T-helper 1 cell treated with Interleukin-12 subunit alpha and Interleukin-12 subunit beta and Interleukin-4 antibody, amounts not matched to agents 30 μg/mL and 1 μg/mL, for 36 hours (primary cell): Measurements from ENCODE around the gene TDRD15.
"Not testable (repeated sequence)": the region's sequence is repeated elsewhere in the genome, so short reads cannot be mapped to it uniquely, and the experiment has no call there.

Experiments
- H3K27ac Mint-ChIP-seq: one replicate; pipeline ENCODE4 v1.8.0; 2021; ENCODE audit warnings: mild to moderate bottlenecking, mixed read lengths
- H3K27me3 Mint-ChIP-seq: one replicate; pipeline ENCODE4 v1.8.0; 2021; ENCODE audit warnings: low read depth, mixed read lengths
- H3K36me3 Mint-ChIP-seq: one replicate; pipeline ENCODE4 v1.8.0; 2021; ENCODE audit warnings: low read depth, mixed read lengths
- H3K4me1 Mint-ChIP-seq: one replicate; pipeline ENCODE4 v1.8.0; 2021; ENCODE audit warnings: low read depth, mixed read lengths
- H3K4me3 Mint-ChIP-seq: one replicate; pipeline ENCODE4 v1.8.0; 2021; ENCODE audit warnings: mild to moderate bottlenecking, moderate library complexity, mixed read lengths
- H3K9me3 Mint-ChIP-seq: one replicate; pipeline ENCODE4 v1.8.0; 2021; ENCODE audit warnings: mixed read lengths

The TDRD15 gene

DNA sequence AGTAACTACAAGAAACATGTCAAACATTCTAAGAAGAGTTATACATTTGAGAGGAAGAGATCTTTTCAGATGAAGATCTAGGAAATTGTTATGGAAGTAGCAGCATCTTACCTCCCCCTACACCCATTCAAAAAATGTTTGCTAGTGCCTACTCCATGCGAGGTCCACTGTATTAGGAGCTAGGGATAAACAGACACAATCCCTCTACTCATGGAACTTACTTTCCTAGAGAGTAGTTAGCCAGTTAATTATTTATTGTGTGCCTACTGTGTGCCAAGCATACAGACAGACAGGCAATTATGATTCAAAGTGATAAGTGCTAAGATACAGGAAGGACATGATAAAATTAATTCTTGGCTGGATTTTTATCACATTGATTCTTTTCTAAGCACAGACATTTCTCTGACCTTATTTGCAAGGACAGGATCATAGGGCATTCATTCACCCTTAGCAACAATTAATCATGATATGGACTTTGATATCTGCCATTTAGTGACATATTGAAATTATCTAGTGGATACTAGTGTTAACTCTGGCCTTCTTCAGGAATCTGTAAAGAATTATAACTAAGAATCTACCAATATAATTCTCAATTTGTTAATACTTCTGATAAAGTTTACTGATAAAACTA, 19.6 kb upstream of the TDRD15 start:
- no peak overlapping the region for H3K27ac Mint-ChIP-seq
- H3K27me3 Mint-ChIP-seq, result peaks cover 3% of the 10 kb centered on the region
- H3K36me3 Mint-ChIP-seq, result no peaks in the 10 kb centered on the region
- no peaks in the 10 kb centered on the region for H3K9me3 Mint-ChIP-seq
- no peak overlapping the region for H3K4me3 Mint-ChIP-seq
- no peaks in the 10 kb centered on the region for H3K4me1 Mint-ChIP-seq

DNA sequence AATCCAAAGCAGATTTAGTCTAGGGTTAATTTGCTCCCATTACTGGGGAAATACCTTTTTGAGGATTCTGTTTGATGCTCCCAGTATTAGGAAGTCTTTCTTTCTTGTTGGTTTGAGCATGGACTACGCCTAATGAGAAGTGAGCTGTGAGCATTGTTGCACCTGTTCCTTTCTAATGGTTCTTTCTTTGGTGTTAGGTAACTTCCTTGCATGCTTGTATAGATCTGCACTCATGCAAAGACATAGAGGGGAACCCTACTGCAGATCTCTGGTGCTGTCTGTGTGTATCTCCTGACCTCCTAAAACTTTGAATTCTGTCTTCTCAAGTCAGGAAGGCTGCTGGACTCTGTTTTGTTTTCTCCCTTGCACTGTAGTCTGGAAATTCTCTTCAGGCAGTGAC, 12.8 kb upstream of the TDRD15 start:
- H3K4me3 Mint-ChIP-seq, result no peak overlapping the region
- no peak overlapping the region for H3K27ac Mint-ChIP-seq
- H3K9me3 Mint-ChIP-seq, result no peaks in the 10 kb centered on the region
- H3K4me1 Mint-ChIP-seq, result no peaks in the 10 kb centered on the region
- H3K27me3 Mint-ChIP-seq, result peaks cover 9% of the 10 kb centered on the region
- no peaks in the 10 kb centered on the region for H3K36me3 Mint-ChIP-seq

DNA sequence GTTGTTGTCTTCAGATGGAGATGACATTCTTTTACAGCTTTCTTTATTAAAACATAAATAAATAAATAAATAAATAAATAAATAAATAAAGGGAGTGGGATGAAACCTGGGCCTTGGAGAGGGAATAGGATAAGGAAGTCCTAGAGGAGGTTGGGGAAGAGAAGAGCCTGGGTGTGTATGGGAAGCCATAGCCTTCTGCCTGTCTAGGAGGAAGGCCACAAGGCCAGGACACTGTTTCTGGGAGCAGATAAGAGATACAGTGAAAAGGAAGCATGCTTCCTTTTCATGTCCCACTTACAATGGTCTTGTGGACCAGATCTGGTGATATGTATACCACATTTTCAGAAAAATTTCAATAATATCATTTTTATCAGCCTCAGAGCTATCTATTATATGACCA, 6.1 kb upstream of the TDRD15 start:
- H3K27ac Mint-ChIP-seq, result no peak overlapping the region
- H3K27me3 Mint-ChIP-seq, result peaks cover 12% of the 10 kb centered on the region
- no peaks in the 10 kb centered on the region for H3K9me3 Mint-ChIP-seq
- no peaks in the 10 kb centered on the region for H3K4me1 Mint-ChIP-seq
- H3K4me3 Mint-ChIP-seq, result no peak overlapping the region
- no peaks in the 10 kb centered on the region for H3K36me3 Mint-ChIP-seq

DNA sequence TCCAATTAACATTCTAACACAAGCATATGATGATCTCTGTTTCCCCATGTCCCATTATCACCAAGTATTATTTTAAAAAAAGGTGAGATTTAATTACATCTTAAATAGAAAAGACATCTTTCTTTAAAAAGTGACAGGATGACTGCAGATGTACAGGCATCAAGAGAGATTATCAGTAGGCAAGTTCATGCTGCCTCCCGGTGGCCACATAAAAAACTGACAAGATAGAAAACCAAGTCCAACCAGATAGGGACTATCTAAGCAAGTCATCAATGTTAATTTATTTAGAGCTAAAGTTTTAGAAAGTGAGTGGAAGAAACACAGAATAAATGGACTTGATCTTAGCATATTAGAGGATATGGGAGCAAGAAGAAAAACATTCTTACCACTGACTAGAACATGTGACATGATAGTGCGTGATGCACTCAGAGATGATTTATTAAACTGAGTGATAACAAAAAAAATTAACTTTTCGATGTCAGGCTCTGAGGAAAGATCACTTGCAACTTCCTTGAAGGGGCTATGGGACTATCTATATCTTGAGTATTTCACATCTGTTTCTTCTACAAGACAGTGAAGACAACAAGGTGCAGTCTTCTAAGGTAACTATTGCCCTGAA, 5.4 kb upstream of the TDRD15 start:
- Mint-ChIP-seq H3K9me3 (no peaks in the 10 kb centered on the region), H3K4me1 (no peaks in the 10 kb centered on the region), H3K36me3 (no peaks in the 10 kb centered on the region), H3K27me3 (peaks cover 10% of the 10 kb centered on the region), H3K4me3 (no peak overlapping the region), H3K27ac (no peak overlapping the region)

DNA sequence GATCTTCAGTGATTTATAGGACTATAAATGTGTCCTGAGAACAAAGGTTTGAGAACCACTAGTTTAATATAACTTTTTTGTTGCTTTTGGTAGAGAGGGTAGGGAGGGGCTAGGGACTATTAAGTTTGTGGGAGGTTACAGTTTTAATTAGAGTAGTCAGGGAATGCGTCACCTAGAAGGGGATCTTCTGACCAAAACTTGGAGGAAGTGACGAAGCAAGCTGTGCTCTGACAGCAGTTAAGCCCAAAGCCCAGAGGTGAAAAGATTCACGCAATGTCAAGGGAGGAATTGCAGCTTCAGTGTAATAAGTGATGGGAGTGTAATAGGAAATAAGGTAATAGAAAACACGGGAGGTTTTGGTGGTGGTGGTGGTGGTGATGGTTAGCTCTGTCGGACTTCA, 8.1 kb downstream of the TDRD15 start:
- no peaks in the 10 kb centered on the region for H3K27me3 Mint-ChIP-seq
- H3K36me3 Mint-ChIP-seq, result no peaks in the 10 kb centered on the region
- H3K4me3 Mint-ChIP-seq, result no peak overlapping the region
- H3K27ac Mint-ChIP-seq, result no peak overlapping the region
- H3K4me1 Mint-ChIP-seq, result no peaks in the 10 kb centered on the region
- H3K9me3 Mint-ChIP-seq, result no peaks in the 10 kb centered on the region

DNA sequence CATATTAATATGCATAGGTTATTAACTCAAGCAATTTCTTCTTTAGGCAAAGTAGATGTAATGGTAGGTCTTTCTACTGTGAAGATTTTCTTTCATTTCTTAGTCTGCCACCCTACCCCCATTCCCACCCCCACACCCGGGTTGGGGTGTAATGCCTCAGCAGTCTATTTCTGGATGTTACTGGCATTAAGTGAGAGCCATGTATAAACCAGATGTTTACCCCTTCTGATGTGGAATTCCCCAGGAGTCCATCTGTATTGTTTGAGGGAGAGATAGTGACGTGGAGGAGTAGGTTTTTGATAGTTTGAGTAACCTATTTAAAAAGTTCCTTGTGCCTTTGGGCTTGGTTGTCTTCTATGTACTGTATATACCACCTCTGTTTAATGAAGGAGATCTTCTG, 11.8 kb downstream of the TDRD15 start:
- Mint-ChIP-seq H3K4me3 (no peak overlapping the region), H3K36me3 (no peaks in the 10 kb centered on the region), H3K27ac (no peak overlapping the region), H3K27me3 (no peaks in the 10 kb centered on the region), H3K4me1 (no peaks in the 10 kb centered on the region), H3K9me3 (no peaks in the 10 kb centered on the region)

DNA sequence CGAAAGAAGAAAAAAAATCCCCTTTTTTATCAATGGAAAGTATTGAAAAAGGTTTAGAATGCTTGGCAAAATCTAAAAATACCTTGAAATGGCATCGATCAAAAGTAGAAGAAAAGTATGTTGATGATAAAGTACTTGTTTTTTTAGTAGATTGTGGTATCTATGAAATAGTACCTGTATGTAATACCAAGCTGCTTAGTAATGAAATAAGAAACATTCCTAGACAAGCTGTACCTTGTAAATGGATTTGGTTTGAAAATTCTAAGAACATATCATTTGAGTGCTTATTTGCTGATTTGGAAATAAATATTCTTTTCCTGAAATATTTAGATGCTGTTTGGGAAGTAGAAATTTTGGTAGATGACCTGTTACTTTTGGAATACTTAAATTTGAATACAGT, 18.4 kb downstream of the TDRD15 start:
- no peaks in the 10 kb centered on the region for H3K4me1 Mint-ChIP-seq
- no peaks in the 10 kb centered on the region for H3K36me3 Mint-ChIP-seq
- H3K27ac Mint-ChIP-seq, result no peak overlapping the region
- H3K27me3 Mint-ChIP-seq, result no peaks in the 10 kb centered on the region
- no peak overlapping the region for H3K4me3 Mint-ChIP-seq
- no peaks in the 10 kb centered on the region for H3K9me3 Mint-ChIP-seq

DNA sequence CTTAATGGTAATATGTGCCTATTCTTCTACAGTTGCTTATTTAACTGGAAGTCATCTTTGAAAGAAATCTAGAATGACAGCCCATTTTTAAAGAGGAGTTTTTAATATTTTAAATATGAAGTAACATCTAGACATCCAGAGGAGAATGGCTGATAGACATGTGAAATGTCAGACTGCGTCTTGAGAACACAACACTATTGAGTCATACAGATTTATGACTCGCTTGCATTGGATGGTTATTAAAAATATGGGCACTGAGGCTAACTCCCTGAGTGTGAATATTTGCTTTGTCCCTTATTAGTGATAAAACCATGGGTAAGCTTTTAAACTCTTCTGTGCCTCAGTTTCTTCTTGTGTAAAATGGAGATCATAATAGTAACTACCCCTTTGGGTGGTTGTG, 22.9 kb downstream of the TDRD15 start:
- H3K27me3 Mint-ChIP-seq, result no peaks in the 10 kb centered on the region
- H3K4me3 Mint-ChIP-seq, result no peak overlapping the region
- no peak overlapping the region for H3K27ac Mint-ChIP-seq
- no peaks in the 10 kb centered on the region for H3K4me1 Mint-ChIP-seq
- H3K36me3 Mint-ChIP-seq, result no peaks in the 10 kb centered on the region
- no peaks in the 10 kb centered on the region for H3K9me3 Mint-ChIP-seq

DNA sequence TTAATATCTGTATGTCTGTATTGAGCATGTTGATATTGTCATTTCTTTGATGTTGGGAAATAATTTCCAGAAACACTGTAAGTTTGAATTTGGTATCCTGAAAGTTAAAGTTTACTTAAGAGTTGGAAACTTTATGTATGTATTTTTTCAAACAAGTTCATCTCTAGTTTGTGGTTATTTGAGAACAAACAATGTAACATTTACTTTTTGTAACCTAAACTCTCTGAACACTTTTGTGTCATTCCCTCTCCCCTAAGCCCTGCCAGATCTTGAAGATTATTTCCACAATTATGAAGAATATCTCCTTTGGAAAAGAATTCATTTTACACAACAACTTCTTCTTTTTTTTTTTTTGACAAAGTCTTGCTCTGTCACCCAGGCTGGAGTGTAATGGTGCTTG, 24.9 kb downstream of the TDRD15 start:
- no peaks in the 10 kb centered on the region for H3K36me3 Mint-ChIP-seq
- no peak overlapping the region for H3K27ac Mint-ChIP-seq
- no peaks in the 10 kb centered on the region for H3K9me3 Mint-ChIP-seq
- H3K27me3 Mint-ChIP-seq, result no peaks in the 10 kb centered on the region
- H3K4me3 Mint-ChIP-seq, result no peak overlapping the region
- H3K4me1 Mint-ChIP-seq, result no peaks in the 10 kb centered on the region

DNA sequence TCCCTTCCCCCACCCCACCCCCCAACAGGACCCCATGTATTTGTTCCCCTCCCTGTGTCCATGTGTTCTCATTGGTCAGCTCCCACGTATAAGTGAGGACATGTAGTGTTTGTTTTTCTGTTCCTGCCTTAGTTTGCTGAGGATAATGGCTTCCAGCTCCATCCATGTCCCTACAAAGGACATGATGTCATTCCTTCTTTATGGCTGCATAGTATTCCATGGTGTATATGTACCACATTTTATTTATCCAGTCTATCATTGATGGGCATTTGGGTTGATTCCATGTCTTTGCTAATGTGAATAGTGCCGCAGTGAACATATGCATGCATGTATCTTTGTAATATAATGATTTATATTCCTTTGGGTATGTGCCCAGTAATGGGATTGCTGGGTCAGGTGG, 27.5 kb downstream of the TDRD15 start:
- H3K4me1 Mint-ChIP-seq, H3K4me3 Mint-ChIP-seq, H3K27ac Mint-ChIP-seq, H3K9me3 Mint-ChIP-seq, H3K36me3 Mint-ChIP-seq, H3K27me3 Mint-ChIP-seq: not testable (repeated sequence)

DNA sequence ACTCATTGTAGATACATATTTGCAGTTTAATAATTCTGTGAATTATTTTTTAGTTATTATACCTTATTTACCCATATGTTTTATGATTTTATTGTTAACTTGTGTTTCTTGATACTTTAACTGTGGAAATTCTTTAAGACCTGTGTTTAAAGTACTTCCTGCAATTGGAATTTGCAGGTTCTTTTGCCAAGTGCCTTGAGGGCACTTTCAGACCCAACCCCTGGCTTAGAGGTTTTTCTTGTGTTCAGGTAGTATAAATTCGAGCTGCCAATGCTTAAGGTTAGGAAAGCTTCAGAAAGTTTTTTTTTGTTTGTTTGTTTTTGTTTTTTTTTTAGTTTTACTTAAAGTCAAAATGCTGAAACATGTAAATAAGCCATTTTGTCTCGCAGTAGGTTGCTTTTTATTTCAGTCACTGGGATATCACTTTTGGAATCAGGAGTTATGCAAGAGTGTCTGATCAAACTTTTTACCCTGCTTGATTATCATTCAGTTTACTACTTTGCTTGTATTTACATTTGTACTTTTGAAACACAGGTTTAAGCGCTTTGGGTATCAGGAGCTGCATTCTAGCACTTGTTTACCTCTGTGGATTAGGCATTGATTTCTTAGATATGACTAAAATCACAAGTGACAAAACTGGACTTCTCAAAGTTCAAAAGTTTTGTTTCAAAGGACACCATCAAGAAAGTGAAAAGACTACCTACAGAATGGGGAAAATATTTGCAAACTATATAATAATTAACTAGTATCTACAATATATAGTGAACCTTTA, 31.8 kb downstream of the TDRD15 start:
- Mint-ChIP-seq H3K27ac (no peak overlapping the region), H3K9me3 (no peaks in the 10 kb centered on the region), H3K4me1 (no peaks in the 10 kb centered on the region), H3K36me3 (no peaks in the 10 kb centered on the region), H3K27me3 (no peaks in the 10 kb centered on the region), H3K4me3 (no peak overlapping the region)

DNA sequence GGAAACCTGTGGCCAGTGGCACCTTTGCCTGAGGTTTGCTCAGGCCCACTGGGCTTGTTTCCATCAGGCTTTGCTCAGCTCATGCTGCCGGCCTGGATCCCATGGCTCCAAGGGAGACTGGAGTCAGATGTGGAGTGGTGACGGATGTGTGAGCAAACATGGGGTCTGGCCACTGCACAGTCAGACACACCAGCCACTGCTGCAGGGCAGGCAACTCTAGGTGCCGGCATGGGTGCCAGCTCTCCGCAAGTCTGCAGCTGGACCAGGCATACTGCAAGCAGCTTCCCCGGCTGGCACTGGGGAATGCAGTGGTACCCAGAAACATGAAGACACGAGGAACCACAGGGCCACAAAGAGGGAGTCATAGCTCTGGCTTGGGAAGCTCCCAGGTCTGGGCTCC, 37.4 kb downstream of the TDRD15 start:
- no peaks in the 10 kb centered on the region for H3K27me3 Mint-ChIP-seq
- H3K36me3 Mint-ChIP-seq, result no peaks in the 10 kb centered on the region
- no peak overlapping the region for H3K4me3 Mint-ChIP-seq
- H3K4me1 Mint-ChIP-seq, result no peaks in the 10 kb centered on the region
- H3K27ac Mint-ChIP-seq, result no peak overlapping the region
- no peaks in the 10 kb centered on the region for H3K9me3 Mint-ChIP-seq

DNA sequence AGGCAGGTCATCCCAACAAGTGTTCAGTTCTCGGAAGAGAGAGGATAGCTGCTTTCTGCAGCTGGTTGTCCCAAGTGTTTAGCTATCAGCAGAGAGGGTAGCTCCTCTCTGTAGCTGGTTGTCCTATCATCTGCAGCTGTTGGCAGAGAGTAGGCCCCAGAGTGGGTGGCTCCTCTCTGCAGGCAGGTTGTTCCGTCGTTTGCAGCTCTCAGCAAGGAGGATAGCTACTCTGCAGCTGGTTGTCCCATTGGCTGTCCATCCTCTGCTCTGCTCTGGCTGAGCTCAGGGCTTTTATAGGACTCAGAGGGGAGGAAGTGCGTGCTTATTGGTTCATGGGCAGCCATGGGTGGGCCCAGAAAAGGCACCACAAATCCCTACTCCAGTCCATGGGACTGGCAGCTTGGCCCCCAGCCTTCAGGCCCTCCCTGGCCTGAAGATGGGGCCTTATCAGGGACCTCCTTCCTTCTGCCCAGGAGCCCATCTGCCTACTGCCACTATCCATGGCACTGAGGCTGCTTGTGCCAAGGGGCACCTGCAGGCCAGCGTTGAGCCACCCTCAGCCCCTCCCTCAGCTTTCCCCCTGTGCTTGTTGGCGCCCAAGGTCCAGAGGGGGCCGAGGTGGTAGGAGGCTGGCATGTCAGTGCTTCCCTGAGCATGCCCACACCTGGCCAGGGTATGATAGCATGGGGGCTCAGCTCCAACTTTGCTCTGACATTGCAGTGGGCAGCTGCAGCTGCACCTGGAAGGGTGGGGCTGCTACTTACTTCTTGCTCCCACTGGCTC, 38.3 kb downstream of the TDRD15 start:
- Mint-ChIP-seq H3K9me3 (no peaks in the 10 kb centered on the region), H3K4me3 (no peak overlapping the region), H3K36me3 (no peaks in the 10 kb centered on the region), H3K27me3 (no peaks in the 10 kb centered on the region), H3K4me1 (no peaks in the 10 kb centered on the region), H3K27ac (no peak overlapping the region)

DNA sequence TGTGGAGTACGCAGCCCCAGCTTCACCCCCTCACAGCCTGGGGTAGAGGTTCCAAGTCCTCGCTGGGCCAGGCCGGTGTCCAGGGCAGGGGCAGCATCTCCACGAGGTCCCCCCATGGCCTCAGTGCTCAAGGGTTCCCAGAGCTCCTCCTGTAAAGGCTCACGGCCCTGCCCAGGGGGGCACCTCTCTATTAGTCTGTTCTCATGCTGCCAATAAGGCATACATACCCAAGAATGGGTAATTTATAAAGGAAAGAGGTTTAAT, 38.8 kb downstream of the TDRD15 start:
- Mint-ChIP-seq H3K27ac (no peak overlapping the region), H3K4me1 (no peaks in the 10 kb centered on the region)

DNA sequence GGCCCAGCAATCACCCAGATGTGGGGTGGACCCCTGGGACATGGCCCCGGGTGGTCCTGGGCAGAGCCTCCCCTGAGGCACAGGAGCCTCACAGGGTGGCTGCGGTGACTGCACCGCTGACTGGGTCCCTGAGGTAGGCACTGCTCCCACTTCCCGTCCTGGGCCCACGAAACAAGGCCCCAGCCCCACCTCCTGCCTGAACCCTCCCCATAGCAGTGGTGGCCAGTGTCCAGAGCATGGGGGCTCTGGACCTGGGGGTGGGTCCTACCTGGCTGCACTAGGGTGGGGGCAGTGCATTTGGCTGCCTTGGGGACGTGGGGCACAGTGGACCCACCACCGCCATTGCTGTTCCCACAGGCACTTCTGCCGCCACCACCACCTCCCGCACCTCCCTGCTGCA, 39.4 kb downstream of the TDRD15 start:
- no peaks in the 10 kb centered on the region for H3K9me3 Mint-ChIP-seq
- H3K27ac Mint-ChIP-seq, result no peak overlapping the region
- H3K4me3 Mint-ChIP-seq, result no peak overlapping the region
- no peaks in the 10 kb centered on the region for H3K36me3 Mint-ChIP-seq
- H3K4me1 Mint-ChIP-seq, result no peaks in the 10 kb centered on the region
- H3K27me3 Mint-ChIP-seq, result no peaks in the 10 kb centered on the region

More for the DNA sequence above, 38.8 kb downstream of the TDRD15 start:
- Mint-ChIP-seq H3K4me3 (no peak overlapping the region), H3K27me3 (no peaks in the 10 kb centered on the region), H3K9me3 (no peaks in the 10 kb centered on the region), H3K36me3 (no peaks in the 10 kb centered on the region)
